HEK293 (cell line): ENCODE data around the gene DUSP22.

Source experiments
- FEZF1 ChIP-seq: fragments of 450-650 bp; formaldehyde crosslinking; IDR thresholded peaks from 2 replicates; pipeline ENCODE4 v1.5.1; 2016; ENCODE audit warnings: missing biosample characterization, missing genetic modification characterization
- INSM2 ChIP-seq: fragments of 450-650 bp; formaldehyde crosslinking; IDR thresholded peaks from 2 replicates; pipeline ENCODE4 v1.5.1; 2016; ENCODE audit warnings: missing biosample characterization, missing genetic modification characterization
- KLF17 ChIP-seq: fragments of 450-650 bp; formaldehyde crosslinking; IDR thresholded peaks from 2 replicates; pipeline ENCODE4 v1.5.1; 2016; ENCODE audit warnings: missing biosample characterization, missing genetic modification characterization
- KLF8 ChIP-seq: fragments of 450-650 bp; formaldehyde crosslinking; IDR thresholded peaks from 2 replicates; pipeline ENCODE4 v1.5.1; 2016; ENCODE audit warnings: missing biosample characterization, missing genetic modification characterization
- ZBTB20 ChIP-seq: fragments of 450-650 bp; formaldehyde crosslinking; IDR thresholded peaks from 2 replicates; pipeline ENCODE4 v1.5.1; 2016; ENCODE audit warnings: missing biosample characterization, missing genetic modification characterization
- ZBTB21 ChIP-seq: fragments of 450-650 bp; formaldehyde crosslinking; IDR thresholded peaks from 2 replicates; pipeline ENCODE4 v1.5.1; 2017; ENCODE audit warnings: missing biosample characterization, missing genetic modification characterization
- ZBTB26 ChIP-seq: fragments of 450-650 bp; formaldehyde crosslinking; optimal IDR thresholded peaks from 2 replicates; pipeline ENCODE3; 2016; ENCODE audit warnings: missing biosample characterization, mild to moderate bottlenecking, missing genetic modification characterization
- ZBTB7A ChIP-seq: fragments of 450-650 bp; formaldehyde crosslinking; IDR thresholded peaks from 2 replicates; pipeline ENCODE4 v1.5.1; 2016; ENCODE audit warnings: low read depth, missing biosample characterization, missing genetic modification characterization
- ZNF157 ChIP-seq: fragments of 450-650 bp; formaldehyde crosslinking; IDR thresholded peaks from 2 replicates; pipeline ENCODE4 v1.5.1; 2016; ENCODE audit warnings: missing biosample characterization, missing genetic modification characterization
- ZNF16 ChIP-seq: fragments of 450-650 bp; formaldehyde crosslinking; IDR thresholded peaks from 2 replicates; pipeline ENCODE4 v1.5.1; 2016; ENCODE audit warnings: low read depth, missing biosample characterization, missing genetic modification characterization
- ZNF202 ChIP-seq: fragments of 450-650 bp; formaldehyde crosslinking; IDR thresholded peaks from 2 replicates; pipeline ENCODE4 v1.5.1; 2016; ENCODE audit warnings: missing biosample characterization, missing genetic modification characterization, borderline replicate concordance
- ZNF221 ChIP-seq: fragments of 450-650 bp; formaldehyde crosslinking; IDR thresholded peaks from 2 replicates; pipeline ENCODE4 v1.5.1; 2017; ENCODE audit warnings: missing biosample characterization, missing genetic modification characterization, borderline replicate concordance
- ZNF266 ChIP-seq: fragments of 450-650 bp; formaldehyde crosslinking; IDR thresholded peaks from 2 replicates; pipeline ENCODE4 v1.5.1; 2016; ENCODE audit warnings: missing biosample characterization, missing genetic modification characterization, low read depth
- ZNF391 ChIP-seq: fragments of 450-650 bp; formaldehyde crosslinking; IDR thresholded peaks from 2 replicates; pipeline ENCODE4 v1.5.1; 2016; ENCODE audit warnings: low read depth, missing biosample characterization, missing genetic modification characterization, borderline replicate concordance
- ZNF416 ChIP-seq: fragments of 450-650 bp; formaldehyde crosslinking; IDR thresholded peaks from 2 replicates; pipeline ENCODE4 v1.5.1; 2016; ENCODE audit warnings: missing biosample characterization, missing genetic modification characterization
- ZNF433 ChIP-seq: fragments of 450-650 bp; formaldehyde crosslinking; IDR thresholded peaks from 2 replicates; pipeline ENCODE4 v1.5.1; 2016; ENCODE audit warnings: missing biosample characterization, missing genetic modification characterization, low read depth
- ZNF555 ChIP-seq: fragments of 450-650 bp; formaldehyde crosslinking; conservative IDR thresholded peaks from 2 replicates; pipeline ENCODE4 v1.5.1; 2017; ENCODE audit warnings: missing biosample characterization, mild to moderate bottlenecking, missing genetic modification characterization, inconsistent platforms
- ZNF558 ChIP-seq: fragments of 450-650 bp; formaldehyde crosslinking; IDR thresholded peaks from 2 replicates; pipeline ENCODE4 v1.5.1; 2016; ENCODE audit warnings: missing biosample characterization, missing genetic modification characterization
- ZNF596 ChIP-seq: fragments of 450-650 bp; IDR thresholded peaks from 2 replicates; pipeline ENCODE4 v1.5.0; 2018; ENCODE audit warnings: missing biosample characterization, mild to moderate bottlenecking, missing genetic modification characterization, moderate library complexity
- ZNF626 ChIP-seq: fragments of 450-650 bp; sonication (Bioruptor Pico); formaldehyde crosslinking; IDR thresholded peaks from 2 replicates; pipeline ENCODE4 v1.5.1; 2018; ENCODE audit warnings: missing biosample characterization, missing genetic modification characterization, inconsistent platforms
- ZNF658 ChIP-seq: fragments of 450-650 bp; formaldehyde crosslinking; IDR thresholded peaks from 2 replicates; pipeline ENCODE4; 2016; ENCODE audit warnings: missing biosample characterization, missing genetic modification characterization
- ZNF660 ChIP-seq: fragments of 450-650 bp; IDR thresholded peaks from 2 replicates; pipeline ENCODE4 v1.5.1; 2018; ENCODE audit warnings: missing biosample characterization, mild to moderate bottlenecking, missing genetic modification characterization
- ZNF692 ChIP-seq: fragments of 450-650 bp; formaldehyde crosslinking; IDR thresholded peaks from 2 replicates; pipeline ENCODE4 v1.5.1; 2016; ENCODE audit warnings: missing biosample characterization, missing genetic modification characterization
- ZSCAN23 ChIP-seq: fragments of 450-650 bp; formaldehyde crosslinking; IDR thresholded peaks from 2 replicates; pipeline ENCODE4 v1.5.1; 2016; ENCODE audit warnings: missing biosample characterization, missing genetic modification characterization
- ZSCAN4 ChIP-seq: fragments of 450-650 bp; formaldehyde crosslinking; IDR thresholded peaks from 2 replicates; pipeline ENCODE4 v1.5.1; 2017; ENCODE audit warnings: missing biosample characterization, missing genetic modification characterization
- TF ChIP-seq, protein P1 (sequence below): fragments of 450-650 bp; formaldehyde crosslinking; IDR thresholded peaks from 2 replicates; pipeline ENCODE4 v1.5.1; 2016; ENCODE audit warnings: missing biosample characterization, missing genetic modification characterization

DUSP22 gene

GRCh38 chr6:291697-292505 lies at the start of gene DUSP22 (continued):
- TF ChIP-seq, protein P1, sequence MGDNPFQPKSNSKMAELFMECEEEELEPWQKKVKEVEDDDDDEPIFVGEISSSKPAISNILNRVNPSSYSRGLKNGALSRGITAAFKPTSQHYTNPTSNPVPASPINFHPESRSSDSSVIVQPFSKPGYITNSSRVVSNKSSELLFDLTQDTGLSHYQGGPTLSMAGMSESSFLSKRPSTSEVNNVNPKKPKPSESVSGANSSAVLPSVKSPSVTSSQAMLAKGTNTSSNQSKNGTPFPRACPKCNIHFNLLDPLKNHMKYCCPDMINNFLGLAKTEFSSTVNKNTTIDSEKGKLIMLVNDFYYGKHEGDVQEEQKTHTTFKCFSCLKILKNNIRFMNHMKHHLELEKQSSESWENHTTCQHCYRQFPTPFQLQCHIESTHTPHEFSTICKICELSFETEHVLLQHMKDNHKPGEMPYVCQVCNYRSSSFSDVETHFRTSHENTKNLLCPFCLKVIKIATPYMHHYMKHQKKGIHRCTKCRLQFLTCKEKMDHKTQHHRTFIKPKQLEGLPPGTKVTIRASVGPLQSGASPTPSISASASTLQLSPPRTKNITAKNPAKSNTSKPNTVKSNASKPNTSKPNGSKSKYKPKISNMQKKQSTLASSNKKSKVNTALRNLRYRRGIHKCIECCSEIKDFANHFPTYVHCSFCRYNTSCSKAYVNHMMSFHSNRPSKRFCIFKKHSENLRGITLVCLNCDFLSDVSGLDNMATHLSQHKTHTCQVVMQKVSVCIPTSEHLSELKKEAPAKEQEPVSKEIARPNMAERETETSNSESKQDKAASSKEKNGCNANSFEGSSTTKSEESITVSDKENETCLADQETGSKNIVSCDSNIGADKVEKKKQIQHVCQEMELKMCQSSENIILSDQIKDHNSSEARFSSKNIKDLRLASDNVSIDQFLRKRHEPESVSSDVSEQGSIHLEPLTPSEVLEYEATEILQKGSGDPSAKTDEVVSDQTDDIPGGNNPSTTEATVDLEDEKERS (tag by site-specific recombination): no peak
- TF ChIP-seq ZNF596 (tag by site-specific recombination) (no peak), ZBTB21 (no peak), ZNF221 (tag by site-specific recombination) (no peak), ZBTB20 (tag by site-specific recombination) (peak; percentile 70; the same call in 1 of the 2 replicates), ZNF157 (tag by site-specific recombination) (no peak), ZNF692 (tag by site-specific recombination) (no peak; the same call in 1 of the 2 replicates), ZNF555 (no peak), ZNF660 (no peak), ZNF416 (tag by site-specific recombination) (no peak), ZSCAN4 (tag by site-specific recombination) (no peak), FEZF1 (tag by site-specific recombination) (no peak), ZBTB7A (no peak), ZBTB26 (peak; percentile 83), KLF17 (no peak; the same call in 1 of the 2 replicates), ZNF391 (no peak), ZNF433 (tag by site-specific recombination) (no peak), ZNF558 (tag by site-specific recombination) (no peak), ZNF202 (no peak), ZNF16 (no peak), ZNF266 (tag by site-specific recombination) (no peak), INSM2 (tag by site-specific recombination) (no peak), KLF8 (tag by site-specific recombination) (no peak; the same call in 1 of the 2 replicates), ZNF626 (tag by site-specific recombination) (no peak), ZNF658 (tag by site-specific recombination) (no peak), ZSCAN23 (tag by site-specific recombination) (no peak)
